MM.1S (cell line): Measurements from ENCODE around the gene PLCB4.

Source experiments
- DNase-seq: peaks from one replicate; pipeline ENCODE4 v3.0.0-alpha.2; 2015
- H2AFZ ChIP-seq: fragments of 300-600 bp; sonication (generic); 2 replicates; pipeline ENCODE4 v1.6.0; 2016; ENCODE audit warnings: antibody characterized with exemption, low read length
- H3F3A ChIP-seq: fragments of 300-600 bp; sonication (generic); 2 replicates; pipeline ENCODE4 v1.6.1; 2016; ENCODE audit warnings: mild to moderate bottlenecking, antibody characterized with exemption, low read length, moderate library complexity, mixed read lengths; ENCODE audit not compliant: insufficient read depth
- H3K27ac ChIP-seq: fragments of 300-600 bp; sonication (generic); 2 replicates; pipeline ENCODE4 v1.5.1; 2016; ENCODE audit warnings: mild to moderate bottlenecking, low read length
- H3K27me3 ChIP-seq: fragments of 300-600 bp; sonication (generic); replicated peaks from 2 replicates; pipeline ENCODE4 v1.6.0; 2016; ENCODE audit warnings: low read length; ENCODE audit not compliant: insufficient read depth
- H3K36me3 ChIP-seq: fragments of 300-600 bp; sonication (generic); replicated peaks from 2 replicates; pipeline ENCODE4 v1.6.1; 2016; ENCODE audit warnings: mild to moderate bottlenecking, low read length, mixed read lengths; ENCODE audit not compliant: insufficient read depth
- H3K4me1 ChIP-seq: fragments of 300-600 bp; sonication (generic); 2 replicates; pipeline ENCODE4 v1.6.1; 2016; ENCODE audit warnings: low read length, mixed read lengths
- H3K4me2 ChIP-seq: fragments of 300-600 bp; sonication (generic); 2 replicates; pipeline ENCODE4 v1.6.0; 2016; ENCODE audit warnings: low read depth, low read length
- H3K4me3 ChIP-seq: fragments of 300-600 bp; sonication (generic); 2 replicates; pipeline ENCODE4 v1.5.1; 2016; ENCODE audit warnings: low read length, mixed read lengths
- H3K79me2 ChIP-seq: fragments of 300-600 bp; sonication (generic); 2 replicates; pipeline ENCODE4 v1.6.1; 2016; ENCODE audit warnings: mixed run types, low read length, mixed read lengths
- H3K9ac ChIP-seq: fragments of 300-600 bp; sonication (generic); 2 replicates; pipeline ENCODE4 v1.6.1; 2016; ENCODE audit warnings: low read length, mixed read lengths
- H3K9me2 ChIP-seq: fragments of 300-600 bp; sonication (generic); replicated peaks from 2 replicates; pipeline ENCODE4 v1.6.1; 2016; ENCODE audit warnings: mild to moderate bottlenecking, low read length, mixed read lengths; ENCODE audit not compliant: insufficient read depth
- H3K9me3 ChIP-seq: fragments of 300-600 bp; sonication (generic); replicated peaks from 2 replicates; pipeline ENCODE4 v1.6.1; 2016; ENCODE audit warnings: mild to moderate bottlenecking, low read length, mixed read lengths; ENCODE audit not compliant: insufficient read depth
- H4K20me1 ChIP-seq: fragments of 300-600 bp; sonication (generic); 2 replicates; pipeline ENCODE4 v1.6.1; 2016; ENCODE audit warnings: mild to moderate bottlenecking, low read length, moderate library complexity, mixed read lengths; ENCODE audit not compliant: insufficient read depth
- EZH2 ChIP-seq: fragments of 300-600 bp; sonication (generic); optimal IDR thresholded peaks from 2 replicates; pipeline ENCODE3; 2017; ENCODE audit warnings: low read depth, mild to moderate bottlenecking, antibody characterized with exemption, low read length, mixed read lengths
- EZH2phosphoT487 ChIP-seq: fragments of 300-600 bp; sonication (generic); IDR thresholded peaks from 2 replicates; pipeline ENCODE4 v1.6.1; 2018; ENCODE audit warnings: antibody characterized with exemption, low read length
- TF ChIP-seq, protein P1 (sequence below): fragments of 300-600 bp; sonication (generic); IDR thresholded peaks from 2 replicates; pipeline ENCODE4 v1.5.1; 2016; ENCODE audit warnings: antibody characterized with exemption, low read length, mixed read lengths

The PLCB4 gene

DNA sequence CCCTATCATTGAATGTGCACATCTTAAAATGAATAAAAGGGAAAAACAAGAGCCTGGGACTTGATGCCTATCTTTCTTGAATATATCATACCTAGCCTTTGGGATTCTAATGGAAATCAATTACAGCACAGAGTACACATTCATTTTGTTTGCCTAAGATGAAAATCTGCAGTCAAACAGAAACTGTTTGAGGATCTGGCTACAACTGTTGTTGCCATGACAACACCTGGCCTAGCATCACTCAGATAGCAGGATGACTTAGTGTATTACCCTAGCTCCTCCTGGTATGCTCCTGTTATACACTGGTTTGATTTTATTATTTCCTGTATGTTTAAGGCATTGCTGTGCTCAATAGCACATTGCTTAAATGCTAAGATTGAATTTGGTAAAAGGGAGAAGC, 374.0 kb downstream of the PLCB4 start:
- H3K9me2 ChIP-seq: no peaks in the 10 kb centered on the region
- no peak overlapping the region for H2AFZ ChIP-seq
- H3K9me3 ChIP-seq: no peaks in the 10 kb centered on the region
- peak overlapping the region; percentile 37; the same call in 1 of the 2 replicates for H3K27ac ChIP-seq
- no peaks in the 10 kb centered on the region for H4K20me1 ChIP-seq
- H3K4me2 ChIP-seq: peak overlapping the region; percentile 23; the same call in 1 of the 2 replicates
- TF ChIP-seq, protein P1, sequence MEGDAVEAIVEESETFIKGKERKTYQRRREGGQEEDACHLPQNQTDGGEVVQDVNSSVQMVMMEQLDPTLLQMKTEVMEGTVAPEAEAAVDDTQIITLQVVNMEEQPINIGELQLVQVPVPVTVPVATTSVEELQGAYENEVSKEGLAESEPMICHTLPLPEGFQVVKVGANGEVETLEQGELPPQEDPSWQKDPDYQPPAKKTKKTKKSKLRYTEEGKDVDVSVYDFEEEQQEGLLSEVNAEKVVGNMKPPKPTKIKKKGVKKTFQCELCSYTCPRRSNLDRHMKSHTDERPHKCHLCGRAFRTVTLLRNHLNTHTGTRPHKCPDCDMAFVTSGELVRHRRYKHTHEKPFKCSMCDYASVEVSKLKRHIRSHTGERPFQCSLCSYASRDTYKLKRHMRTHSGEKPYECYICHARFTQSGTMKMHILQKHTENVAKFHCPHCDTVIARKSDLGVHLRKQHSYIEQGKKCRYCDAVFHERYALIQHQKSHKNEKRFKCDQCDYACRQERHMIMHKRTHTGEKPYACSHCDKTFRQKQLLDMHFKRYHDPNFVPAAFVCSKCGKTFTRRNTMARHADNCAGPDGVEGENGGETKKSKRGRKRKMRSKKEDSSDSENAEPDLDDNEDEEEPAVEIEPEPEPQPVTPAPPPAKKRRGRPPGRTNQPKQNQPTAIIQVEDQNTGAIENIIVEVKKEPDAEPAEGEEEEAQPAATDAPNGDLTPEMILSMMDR: no peak
- TF ChIP-seq EZH2phosphoT487 (no peak), EZH2 (no peak)
- no peaks in the 10 kb centered on the region for H3K79me2 ChIP-seq
- H3K36me3 ChIP-seq: no peaks in the 10 kb centered on the region
- no peaks in the 10 kb centered on the region for H3K27me3 ChIP-seq
- peaks cover 57% of the 10 kb centered on the region for H3K4me1 ChIP-seq
- DNase-seq: peak; percentile 80
- no peak overlapping the region for H3K4me3 ChIP-seq
- H3K9ac ChIP-seq: no peak overlapping the region
- H3F3A ChIP-seq: peaks cover 12% of the 10 kb centered on the region

DNA sequence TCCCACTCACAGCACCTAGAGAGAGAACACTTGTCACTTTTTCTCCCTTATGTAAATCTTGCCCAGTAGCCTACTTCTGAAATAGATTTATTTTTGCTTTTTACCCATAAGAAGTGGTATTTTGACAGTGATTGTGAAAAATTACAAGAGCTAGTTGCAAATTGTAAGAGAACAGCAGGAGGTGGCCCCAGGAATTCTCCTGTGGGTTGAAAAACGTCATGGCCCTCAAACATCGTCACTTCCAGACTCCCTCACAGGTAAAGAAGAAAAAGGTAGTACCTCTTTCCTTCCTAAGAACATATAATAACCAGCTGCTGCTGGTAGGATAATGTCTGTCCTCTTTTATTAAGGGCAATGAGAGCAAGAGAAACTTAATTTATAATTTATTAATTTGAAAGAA, 376.0 kb downstream of the PLCB4 start:
- H3K4me1 ChIP-seq: peaks cover 62% of the 10 kb centered on the region
- no peaks in the 10 kb centered on the region for H3K9me2 ChIP-seq
- no peak for DNase-seq
- H3K4me2 ChIP-seq: no peak overlapping the region
- H3K27me3 ChIP-seq: no peaks in the 10 kb centered on the region
- H2AFZ ChIP-seq: no peak overlapping the region
- H3K27ac ChIP-seq: no peak overlapping the region
- H3K4me3 ChIP-seq: no peak overlapping the region
- no peak overlapping the region for H3K9ac ChIP-seq
- peaks cover 12% of the 10 kb centered on the region for H3F3A ChIP-seq
- H3K36me3 ChIP-seq: no peaks in the 10 kb centered on the region
- TF ChIP-seq EZH2phosphoT487: no peak
- no peak for TF ChIP-seq EZH2
- TF ChIP-seq, protein P1: no peak
- H3K79me2 ChIP-seq: no peaks in the 10 kb centered on the region
- H4K20me1 ChIP-seq: no peaks in the 10 kb centered on the region
- H3K9me3 ChIP-seq: no peaks in the 10 kb centered on the region

DNA sequence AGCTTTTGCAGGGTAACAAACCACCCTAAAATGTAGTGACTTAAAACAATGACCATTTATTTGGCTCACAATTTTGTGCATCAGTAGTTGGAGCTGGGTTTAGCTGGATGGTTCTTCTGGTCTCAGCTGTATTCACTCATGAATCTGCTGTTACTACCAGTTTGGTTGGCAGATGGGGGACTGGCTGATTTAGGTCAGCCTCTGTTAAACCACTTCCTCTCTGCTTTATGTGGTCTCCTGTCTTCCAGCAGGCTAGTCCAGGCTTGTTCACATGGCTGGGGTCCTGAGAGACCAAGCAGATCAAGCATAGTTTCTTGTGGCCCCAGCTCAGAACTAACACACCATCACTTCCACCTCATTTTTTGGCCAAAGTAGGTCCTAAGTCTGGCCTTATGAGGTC, 378.3 kb downstream of the PLCB4 start:
- H3K36me3 ChIP-seq: no peaks in the 10 kb centered on the region
- H3K27ac ChIP-seq: peak overlapping the region; percentile 42; the same call in 1 of the 2 replicates
- peak overlapping the region; percentile 54 for H2AFZ ChIP-seq
- TF ChIP-seq EZH2: no peak
- peaks cover 42% of the 10 kb centered on the region for H3K4me1 ChIP-seq
- DNase-seq: peak; percentile 75
- no peaks in the 10 kb centered on the region for H3K9me3 ChIP-seq
- no peaks in the 10 kb centered on the region for H4K20me1 ChIP-seq
- no peaks in the 10 kb centered on the region for H3K9me2 ChIP-seq
- H3K4me2 ChIP-seq: peak overlapping the region; percentile 21; the same call in 1 of the 2 replicates
- no peaks in the 10 kb centered on the region for H3K79me2 ChIP-seq
- H3K4me3 ChIP-seq: no peak overlapping the region
- no peak overlapping the region for H3K9ac ChIP-seq
- no peaks in the 10 kb centered on the region for H3K27me3 ChIP-seq
- peaks cover 10% of the 10 kb centered on the region for H3F3A ChIP-seq

DNA sequence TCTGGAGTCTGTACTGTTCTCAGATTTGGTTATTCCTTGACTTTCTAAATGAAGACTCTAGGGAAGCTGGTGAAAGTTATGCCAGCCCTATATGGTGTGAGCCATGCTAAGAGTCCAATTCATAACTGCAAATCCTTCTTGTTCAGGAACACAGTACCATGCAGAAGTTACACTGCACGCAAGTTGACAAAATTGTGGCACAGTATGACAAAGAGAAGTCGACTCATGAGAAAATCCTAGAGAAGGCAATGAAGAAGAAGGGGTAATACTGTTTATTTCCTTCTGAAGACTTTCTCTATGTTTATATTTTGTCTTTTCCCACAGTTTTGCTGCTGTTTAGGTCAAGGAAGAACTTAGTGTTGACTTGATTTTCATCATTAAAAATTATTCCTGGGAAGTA, 384.3 kb downstream of the PLCB4 start:
- Histone ChIP-seq H2AFZ (no peak overlapping the region), H3K4me3 (no peak overlapping the region), H3K27me3 (no peaks in the 10 kb centered on the region), H3K4me1 (peaks cover 30% of the 10 kb centered on the region), H3F3A (peaks cover 16% of the 10 kb centered on the region), H3K9me2 (no peaks in the 10 kb centered on the region), H3K9me3 (no peaks in the 10 kb centered on the region), H3K27ac (no peak overlapping the region), H3K79me2 (no peaks in the 10 kb centered on the region), H3K9ac (no peak overlapping the region), H4K20me1 (no peaks in the 10 kb centered on the region), H3K36me3 (no peaks in the 10 kb centered on the region), H3K4me2 (no peak overlapping the region)
- TF ChIP-seq, protein P1: no peak
- no peak for TF ChIP-seq EZH2phosphoT487
- TF ChIP-seq EZH2: no peak
- DNase-seq: no peak
